GM18499 (cell line): ENCODE results near the gene HOXD11.

Source experiments
- ATAC-seq: cut with Tn5 transposase; IDR thresholded peaks from one replicate; pipeline ENCODE4 v1.9.1; 2021; ENCODE audit warnings: moderate number of reproducible peaks; ENCODE audit not compliant: insufficient read depth, unreplicated experiment

Gene HOXD11

DNA sequence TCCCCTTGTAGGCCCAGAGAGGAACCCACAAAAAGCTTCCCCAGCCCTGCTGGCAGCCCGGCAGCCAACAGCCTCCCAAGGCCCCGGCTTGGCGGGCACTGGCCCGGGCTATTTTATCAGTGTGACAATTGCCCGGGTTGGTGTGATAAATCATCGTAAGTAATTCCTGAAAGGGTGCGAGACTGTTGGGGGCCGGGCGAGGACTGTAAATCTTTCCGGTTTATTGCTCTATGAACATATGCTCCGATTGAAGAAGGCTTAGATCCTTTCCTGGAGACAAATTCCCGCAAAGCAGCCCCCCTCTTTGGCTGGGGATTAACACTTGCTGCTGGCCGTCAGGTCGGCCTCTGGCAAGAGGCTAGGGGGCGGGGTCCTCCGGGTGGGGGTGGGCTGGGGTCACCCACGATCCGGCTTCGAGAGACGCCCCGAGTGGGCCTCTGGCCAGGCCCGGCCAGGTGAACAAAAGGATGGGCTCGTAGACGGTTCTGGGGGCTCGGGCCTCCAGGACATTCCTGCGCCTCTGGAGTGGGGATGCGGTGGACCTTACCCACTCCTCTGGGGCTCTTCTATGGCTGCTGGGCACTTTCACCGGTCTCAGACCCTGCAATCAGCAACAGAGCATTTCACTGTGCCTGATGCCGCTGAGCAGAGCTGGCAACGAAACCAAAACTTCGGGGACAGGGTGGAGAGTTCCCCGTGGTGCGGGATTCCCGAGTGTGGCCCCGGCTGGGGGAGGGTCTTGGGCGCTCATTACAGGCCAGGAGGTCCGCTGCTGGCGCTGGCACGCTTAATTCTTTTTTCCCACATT is 52.0 kb downstream of the HOXD11 start:
- ATAC-seq, result no peak
